ENCODE results near the gene RTN4R.

Gene RTN4R

GRCh38 chr22:20257212-20258020 lies 10.7 kb downstream of the RTN4R start:
- no peak for DNase-seq (ENCODE audit: low read depth)

GRCh38 chr22:20256551-20257211 lies 11.4 kb downstream of the RTN4R start:
- no peak for DNase-seq (ENCODE audit: low read depth)

- DNase-seq (ENCODE audit: low read depth): no peak
Measured at GRCh38 chr22:20256027-20256426, 12.1 kb downstream of the RTN4R start.

GRCh38 chr22:20254975-20255946 lies 12.9 kb downstream of the RTN4R start:
- DNase-seq (ENCODE audit: low read depth): no peak

- DNase-seq (ENCODE audit: low read depth): no peak
Measured at GRCh38 chr22:20253161-20253560, 15.0 kb downstream of the RTN4R start.

GRCh38 chr22:20251981-20252380 lies 16.1 kb downstream of the RTN4R start:
- no peak for DNase-seq (ENCODE audit: low read depth)

- no peak for DNase-seq (ENCODE audit: low read depth)
Measured at GRCh38 chr22:20251491-20251890, 16.6 kb downstream of the RTN4R start.

GRCh38 chr22:20249797-20250354 lies 18.2 kb downstream of the RTN4R start:
- DNase-seq (ENCODE audit: low read depth): peak; percentile 30

GRCh38 chr22:20248461-20248978 lies 19.6 kb downstream of the RTN4R start:
- DNase-seq (ENCODE audit: low read depth): no peak

- DNase-seq (ENCODE audit: low read depth): no peak
Measured at GRCh38 chr22:20247608-20248171, 20.4 kb downstream of the RTN4R start.

GRCh38 chr22:20247010-20247505 lies 21.1 kb downstream of the RTN4R start:
- peak; percentile 11 for DNase-seq (ENCODE audit: low read depth)

GRCh38 chr22:20246368-20247009 lies 21.6 kb downstream of the RTN4R start:
- no peak for DNase-seq (ENCODE audit: low read depth)

GRCh38 chr22:20245577-20246367 lies 22.3 kb downstream of the RTN4R start:
- DNase-seq (ENCODE audit: low read depth): no peak

GRCh38 chr22:20244691-20245576 lies 23.2 kb downstream of the RTN4R start:
- DNase-seq (ENCODE audit: low read depth): no peak

- no peak for DNase-seq (ENCODE audit: low read depth)
Measured at GRCh38 chr22:20244250-20244648, 23.9 kb downstream of the RTN4R start.

- peak; percentile 54 for DNase-seq (ENCODE audit: low read depth)
Measured at GRCh38 chr22:20243537-20244249, 24.4 kb downstream of the RTN4R start.

- DNase-seq (ENCODE audit: low read depth): no peak
Measured at GRCh38 chr22:20243176-20243536, 25.0 kb downstream of the RTN4R start.
